Loucy (cell line): ENCODE data around the gene ILDR1.

ENCODE experiments used
- CTCF ChIP-seq: fragments of 200-600 bp; sonication (generic); conservative IDR thresholded peaks from 2 replicates; pipeline ENCODE4 v1.5.1; 2014; ENCODE audit warnings: mild to moderate bottlenecking, antibody characterized with exemption, low read length
- EZH2phosphoT487 ChIP-seq: fragments of 200-600 bp; IDR thresholded peaks from 2 replicates; pipeline ENCODE4 v1.6.1; 2018; ENCODE audit warnings: antibody characterized with exemption, mild to moderate bottlenecking, moderate library complexity, borderline replicate concordance

- TF ChIP-seq CTCF (no peak), EZH2phosphoT487 (no peak)
Measured at GRCh38 chr3:122032531-122032930, 10.5 kb upstream of the ILDR1 start.
